CD14-positive monocyte (primary cell): ENCODE results near the gene ZSCAN1. TPM values are rescaled to one million over a fixed set of nuclear protein-coding genes. Genes with fewer than 3 reads are reported as not detected.

Source experiments
- DNase-seq, 3 donors: peaks; one replicate each; pipeline ENCODE4 v3.0.0-alpha.2; 2011 to 2022
- H2AFZ ChIP-seq: 2 replicates; pipeline ENCODE4 v1.6.0; 2012; ENCODE audit warnings: mild to moderate bottlenecking, low read depth, low read length, inconsistent platforms; ENCODE audit not compliant: insufficient read depth, poor library complexity, severe bottlenecking
- H3K27ac ChIP-seq, 2 donors: 1 replicate in 1 of 2; 2 replicates in 1 of 2; pipeline ENCODE4 v1.5.1; 2012 to 2013; ENCODE audit warnings: low read length in 2 of 2, control low read depth in 1 of 2, inconsistent platforms in 1 of 2, low read depth in 1 of 2, mild to moderate bottlenecking in 1 of 2
- H3K27me3 ChIP-seq, 2 donors: one replicate each; pipeline versions ENCODE4 v1.6.0 to v1.6.1; 2011 to 2013; ENCODE audit warnings: low read length in 2 of 2; ENCODE audit not compliant: control insufficient read depth in 2 of 2, insufficient read depth in 2 of 2
- H3K36me3 ChIP-seq, 2 donors: replicated peaks in 1 of 2; 1 replicate in 1 of 2; 2 replicates in 1 of 2; pipeline versions ENCODE4 v1.5.1 to v1.6.1; 2012 to 2013; ENCODE audit warnings: low read length in 2 of 2, control low read depth in 1 of 2, inconsistent platforms in 1 of 2, mild to moderate bottlenecking in 1 of 2; ENCODE audit not compliant: insufficient read depth in 2 of 2, control insufficient read depth in 1 of 2
- H3K4me1 ChIP-seq, 2 donors: 1 replicate in 1 of 2; 2 replicates in 1 of 2; pipeline versions ENCODE4 v1.5.1 to v1.6.1; 2012 to 2013; ENCODE audit warnings: low read length in 2 of 2, control low read depth in 1 of 2, inconsistent platforms in 1 of 2, mild to moderate bottlenecking in 1 of 2, moderate library complexity in 1 of 2; ENCODE audit not compliant: insufficient read depth in 2 of 2, control insufficient read depth in 1 of 2
- H3K4me2 ChIP-seq: replicated peaks from 2 replicates; pipeline ENCODE3; 2012; ENCODE audit warnings: low read length, moderate library complexity, mild to moderate bottlenecking; ENCODE audit not compliant: poor library complexity, severe bottlenecking; ENCODE audit errors: extremely low read depth
- H3K4me3 ChIP-seq, 3 experiments: fragments of 200-600 bp in 1 of 3; sonication (generic) in 1 of 3; replicated peaks in 1 of 3; 1 replicate in 2 of 3; 2 replicates in 1 of 3; pipeline ENCODE4 v1.5.1; 2011 to 2013; ENCODE audit warnings: low read length in 3 of 3, mild to moderate bottlenecking in 3 of 3, control low read depth in 2 of 3, low read depth in 2 of 3, inconsistent platforms in 1 of 3, moderate library complexity in 1 of 3
- H3K79me2 ChIP-seq: 2 replicates; pipeline ENCODE4 v1.6.0; 2012; ENCODE audit warnings: mild to moderate bottlenecking, control low read depth, inconsistent platforms, low read length, moderate library complexity; ENCODE audit not compliant: insufficient read depth
- H3K9ac ChIP-seq: 2 replicates; pipeline ENCODE4 v1.6.0; 2017; ENCODE audit warnings: low read length, mild to moderate bottlenecking; ENCODE audit not compliant: insufficient read depth, poor library complexity, severe bottlenecking
- H3K9me3 ChIP-seq, 2 donors: replicated peaks in 1 of 2; 1 replicate in 1 of 2; 2 replicates in 1 of 2; pipeline versions ENCODE4 v1.5.1 to v1.6.1; 2012 to 2013; ENCODE audit warnings: low read length in 2 of 2, control low read depth in 1 of 2; ENCODE audit not compliant: control insufficient read depth in 1 of 2, insufficient read depth in 1 of 2
- H4K20me1 ChIP-seq: 2 replicates; pipeline ENCODE4 v1.6.0; 2012; ENCODE audit warnings: mild to moderate bottlenecking, low read length, control low read depth, moderate library complexity; ENCODE audit not compliant: insufficient read depth
- H3K27ac Mint-ChIP-seq, 7 donors: one replicate each; pipeline ENCODE4 v1.8.0; 2020; ENCODE audit warnings: mild to moderate bottlenecking in 7 of 7, mixed read lengths in 7 of 7, moderate library complexity in 6 of 7, inconsistent platforms in 2 of 7
- H3K27me3 Mint-ChIP-seq, 3 donors: one replicate each; pipeline ENCODE4 v1.8.0; 2021 to 2022; ENCODE audit warnings: low read depth in 3 of 3, mild to moderate bottlenecking in 3 of 3, mixed read lengths in 3 of 3, moderate library complexity in 3 of 3, inconsistent platforms in 1 of 3
- H3K36me3 Mint-ChIP-seq, 2 donors: one replicate each; pipeline ENCODE4 v1.8.0; 2020; ENCODE audit warnings: mixed read lengths in 2 of 2, inconsistent platforms in 1 of 2, mild to moderate bottlenecking in 1 of 2
- H3K4me1 Mint-ChIP-seq: one replicate; pipeline ENCODE4 v1.8.0; 2020; ENCODE audit warnings: mild to moderate bottlenecking, mixed read lengths
- H3K4me3 Mint-ChIP-seq, 2 donors: one replicate each; pipeline ENCODE4 v1.8.0; 2020; ENCODE audit warnings: mild to moderate bottlenecking in 2 of 2, mixed read lengths in 2 of 2, moderate library complexity in 1 of 2
- H3K9me3 Mint-ChIP-seq, 7 donors: one replicate each; pipeline ENCODE4 v1.8.0; 2020 to 2022; ENCODE audit warnings: mixed read lengths in 7 of 7, mild to moderate bottlenecking in 6 of 7, moderate library complexity in 6 of 7, inconsistent platforms in 2 of 7
- CTCF ChIP-seq: fragments of 200-600 bp; IDR thresholded peaks from one replicate; pipeline ENCODE4 v1.8.0; 2022; ENCODE audit warnings: antibody characterized with exemption, mild to moderate bottlenecking
- WGBS: methylation state at CpG from one replicate; pipeline ENCODE4 v1.1.5; 2013; ENCODE audit warnings: missing lambda C conversion rate; ENCODE audit not compliant: insufficient coverage; 5-methylcytosine and 5-hydroxymethylcytosine counted together
- intact Hi-C, 2 donors: fragments of 100-400 bp; cut with micrococcal nuclease; formaldehyde crosslinking; loops; one replicate each; pipeline versions ENCODE4 v1.15.0 to v1.15.1; 2023
- polyA plus RNA-seq, 3 donors: library from polyadenylated mRNA; depleted of rRNA in 1 of 3; unstranded in 2 of 3; stranded (reverse) in 1 of 3; fragments of 300-500 nt in 2 of 3; fragments of >200 nt in 1 of 3; fragmentation: Illumina TruSeq in 2 of 3; gene quantifications; 1 replicate in 2 of 3; 2 replicates in 1 of 3; pipeline ENCODE4 v1.2.3, GENCODE V29; 2012 to 2021

The ZSCAN1 gene
- polyA plus RNA-seq, 3 donors, result not detected

GRCh38 chr19:58058467-58058866 is 24.6 kb downstream of the ZSCAN1 start:
- peak overlapping the region; percentile 75 for H3K4me2 ChIP-seq
- H3K4me3 ChIP-seq, result peak overlapping the region in 1 of 3 experiments; percentile 74
- no peak overlapping the region for H3K9ac ChIP-seq
- Mint-ChIP-seq H3K27ac (no peak overlapping the region), H3K4me1 (peaks cover 12% of the 10 kb centered on the region), H3K4me3 (peak overlapping the region; percentile 80 to 82), H3K9me3 (peaks cover 55 to 93% (median 87%) of the 10 kb centered on the region in 7 donors), H3K27me3 (peaks cover 6 to 10% (median 8%) of the 10 kb centered on the region in 3 donors), H3K36me3 (peaks cover 2 to 12% of the 10 kb centered on the region in 2 donors)
- peaks cover 88 to 94% of the 10 kb centered on the region in 2 donors for H3K9me3 ChIP-seq
- H3K79me2 ChIP-seq, result no peaks in the 10 kb centered on the region
- intact Hi-C loops, result no loop called here
- H2AFZ ChIP-seq, result peak overlapping the region; percentile 80
- H3K36me3 ChIP-seq, result no peaks in the 10 kb centered on the region
- no peaks in the 10 kb centered on the region for H4K20me1 ChIP-seq
- H3K27ac ChIP-seq, result no peak overlapping the region
- no peaks in the 10 kb centered on the region for H3K27me3 ChIP-seq
- whole genome bisulfite sequencing, result 100% methylated on average over 11 of the region's 13 CpGs
- no peak for TF ChIP-seq CTCF
- DNase-seq, result no peak
- H3K4me1 ChIP-seq, result peaks cover 5 to 13% of the 10 kb centered on the region in 2 donors

GRCh38 chr19:58059003-58059670 is 25.3 kb downstream of the ZSCAN1 start, which contains the start of gene ZNF135:
ZNF135 (plus strand) TSS chr19:58059282; CDS start chr19:58060003, 721 bp downstream.
- no peaks in the 10 kb centered on the region for H3K36me3 ChIP-seq
- peak within 1 kb of the TSS in 1 of 7 donors; percentile 37 for H3K27ac Mint-ChIP-seq
- peaks cover 88 to 93% of the 10 kb centered on the region in 2 donors for H3K9me3 ChIP-seq
- H3K9ac ChIP-seq, result peak within 1 kb of the TSS; percentile 57
- no peaks in the 10 kb centered on the region for H4K20me1 ChIP-seq
- no peak for TF ChIP-seq CTCF
- H3K4me2 ChIP-seq, result peak within 1 kb of the TSS; percentile 75
- DNase-seq, result peak; percentile 20 to 39 (median 32)
- H3K27me3 Mint-ChIP-seq, result peaks cover 6 to 10% (median 8%) of the 10 kb centered on the region in 3 donors
- H3K4me3 ChIP-seq, result peak within 1 kb of the TSS; percentile 12 to 74 (median 29)
- intact Hi-C loops, result no loop called here
- peaks cover 57 to 93% (median 91%) of the 10 kb centered on the region in 7 donors for H3K9me3 Mint-ChIP-seq
- H3K27me3 ChIP-seq, result no peaks in the 10 kb centered on the region
- H2AFZ ChIP-seq, result peak within 1 kb of the TSS; percentile 80
- under 1% methylated on average over 61 of the region's 62 CpGs for WGBS
- H3K79me2 ChIP-seq, result no peaks in the 10 kb centered on the region
- peak within 1 kb of the TSS; percentile 80 to 82 for H3K4me3 Mint-ChIP-seq
- peaks cover 4 to 19% of the 10 kb centered on the region in 2 donors for H3K36me3 Mint-ChIP-seq
- peaks cover 12% of the 10 kb centered on the region for H3K4me1 Mint-ChIP-seq
- H3K4me1 ChIP-seq, result peaks cover 5 to 13% of the 10 kb centered on the region in 2 donors
- no peak within 1 kb of the TSS for H3K27ac ChIP-seq
